GM19240 (cell line): ENCODE measurements around the gene R3HCC1L.
"Not testable (repeated sequence)": the region's sequence is repeated elsewhere in the genome, so short reads cannot be mapped to it uniquely, and the experiment has no call there.

ENCODE experiments used
- DNase-seq: peaks from one replicate; pipeline ENCODE4 v3.0.0; 2011; ENCODE audit warnings: low spot score; ENCODE audit not compliant: insufficient read length

Gene R3HCC1L

GRCh38 chr10:98228266-98228665, 93.8 kb downstream of the R3HCC1L start:
- DNase-seq: not testable (repeated sequence)

DNA sequence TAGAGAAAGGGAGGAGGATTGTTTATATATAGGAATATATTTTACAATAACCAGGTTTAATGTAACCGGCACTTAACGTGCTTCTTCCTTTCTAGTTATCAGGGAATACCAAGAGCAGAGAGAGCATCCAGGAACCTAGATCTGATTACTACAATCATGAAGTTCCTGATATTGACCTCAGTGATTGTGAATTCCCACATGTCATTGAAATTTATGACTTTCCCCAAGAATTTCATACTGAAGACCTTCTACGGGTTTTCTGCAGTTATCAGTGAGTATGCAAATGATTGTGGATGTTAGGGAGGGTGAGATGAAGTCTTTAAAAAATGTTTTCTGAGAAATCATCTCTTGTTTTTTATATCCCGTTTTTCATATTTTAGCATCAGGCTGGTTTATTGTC, 97.0 kb downstream of the R3HCC1L start:
- no peak for DNase-seq

DNA sequence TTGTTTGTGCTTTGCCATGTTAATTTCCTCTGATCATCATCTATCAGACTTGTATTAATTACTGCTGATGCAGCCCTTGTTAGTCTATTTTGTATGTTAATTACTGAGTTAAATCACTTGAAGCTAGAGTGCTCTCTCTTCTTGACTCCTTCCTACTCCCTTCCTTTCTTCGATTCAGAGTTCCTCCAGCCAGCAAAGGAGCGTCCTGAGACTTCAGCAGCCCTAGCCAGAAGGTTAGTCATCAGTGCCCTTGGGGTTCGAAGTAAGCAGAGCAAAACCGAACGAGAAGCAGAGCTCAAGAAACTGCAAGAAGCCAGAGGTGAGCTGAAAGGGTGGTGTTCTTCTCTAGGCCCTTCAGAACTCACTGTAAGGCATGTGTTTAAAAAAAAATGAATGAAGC, 101.4 kb downstream of the R3HCC1L start:
- no peak for DNase-seq

GRCh38 chr10:98236862-98237261, 102.4 kb downstream of the R3HCC1L start:
- DNase-seq: no peak

- no peak for DNase-seq
Observed at GRCh38 chr10:98238391-98238790, 103.9 kb downstream of the R3HCC1L start.

- no peak for DNase-seq
Observed at GRCh38 chr10:98240524-98240923, 106.1 kb downstream of the R3HCC1L start.

GRCh38 chr10:98242823-98243222, 108.4 kb downstream of the R3HCC1L start:
- DNase-seq: no peak

- DNase-seq: no peak
Observed at GRCh38 chr10:98244141-98244540, 109.7 kb downstream of the R3HCC1L start.

DNA sequence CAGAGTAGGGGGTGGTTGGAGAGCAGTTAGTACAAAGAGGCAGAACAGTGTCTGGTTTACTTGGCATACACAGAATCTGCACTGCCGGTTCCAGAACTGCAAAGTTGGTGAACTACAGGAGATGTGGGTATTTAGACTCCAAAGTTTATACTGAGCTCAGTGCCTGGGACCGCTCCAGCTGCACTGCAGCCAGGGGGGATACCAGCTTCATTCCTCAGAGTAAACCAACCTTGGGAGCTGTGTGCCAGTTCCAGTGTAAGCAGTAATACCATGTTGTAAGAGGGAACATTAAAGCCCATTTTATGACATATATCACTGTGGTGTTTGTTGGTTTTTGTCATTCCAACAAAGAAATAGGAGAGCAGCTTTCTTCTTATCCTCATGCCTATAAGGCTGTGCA, 110.1 kb downstream of the R3HCC1L start:
- no peak for DNase-seq

GRCh38 chr10:98246911-98247805, 112.7 kb downstream of the R3HCC1L start:
- no peak for DNase-seq

DNA sequence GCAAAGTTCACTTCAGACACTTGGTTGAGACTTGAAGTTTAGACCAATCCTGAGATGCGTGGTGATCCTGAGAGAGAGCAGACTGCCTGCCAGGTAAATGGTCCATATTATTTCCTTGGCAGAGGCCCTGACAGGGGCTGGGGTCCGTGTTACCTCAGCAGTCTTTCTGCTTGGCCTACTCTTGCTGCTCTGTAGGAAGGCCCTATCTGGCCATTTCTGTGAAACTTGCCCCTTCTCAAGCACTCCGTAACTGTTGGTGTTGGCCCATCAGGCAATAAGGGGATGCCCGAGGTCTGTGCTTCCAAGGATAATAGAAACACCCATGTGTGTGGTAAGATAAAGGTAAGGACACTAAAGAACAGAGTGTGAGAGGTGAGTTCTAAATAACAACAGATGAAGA, 113.6 kb downstream of the R3HCC1L start:
- no peak for DNase-seq

- no peak for DNase-seq
Observed at GRCh38 chr10:98249134-98249533, 114.7 kb downstream of the R3HCC1L start.

DNA sequence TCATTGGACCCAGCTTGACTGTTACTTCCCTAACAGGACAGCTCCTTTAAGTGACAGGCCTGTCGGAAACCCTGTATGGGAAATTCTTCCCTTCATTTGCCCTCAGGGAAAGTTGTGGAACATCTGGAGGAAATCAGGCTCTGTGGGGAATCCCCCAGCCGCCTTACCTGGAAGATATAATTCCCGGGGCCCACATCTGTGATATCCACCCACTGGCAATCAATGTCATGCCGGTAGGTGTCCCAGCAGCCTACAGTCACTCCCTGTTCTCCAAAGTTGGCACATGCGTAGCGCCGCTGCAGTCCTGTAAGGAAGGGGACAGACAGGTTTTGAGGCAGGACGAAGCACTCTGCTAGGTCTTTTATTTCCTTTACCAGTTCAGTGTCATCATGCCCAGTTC, 116.9 kb downstream of the R3HCC1L start:
- DNase-seq: no peak

- no peak for DNase-seq
Observed at GRCh38 chr10:98252464-98252863, 118.0 kb downstream of the R3HCC1L start.

DNA sequence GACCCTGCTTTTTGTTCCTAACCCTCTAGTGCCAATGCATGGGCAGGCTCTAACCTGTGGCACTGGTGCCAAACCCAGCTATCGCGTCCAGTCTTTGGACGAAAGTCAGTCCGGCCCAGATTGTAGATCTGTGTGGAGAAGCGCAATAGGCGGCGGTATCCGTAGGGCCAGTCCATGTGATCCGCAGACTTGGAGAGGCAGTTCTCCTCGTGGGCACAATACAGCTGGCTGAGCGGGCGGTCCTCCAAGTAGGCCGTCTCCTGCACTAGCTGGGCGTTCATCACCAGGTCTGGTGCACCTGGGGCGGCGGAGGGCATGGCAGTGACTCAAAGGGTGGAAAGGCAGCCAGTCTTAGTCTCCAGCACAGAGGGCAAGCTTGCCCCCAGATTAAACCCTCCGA, 119.0 kb downstream of the R3HCC1L start:
- no peak for DNase-seq

- DNase-seq: no peak
Observed at GRCh38 chr10:98254234-98254974, 119.9 kb downstream of the R3HCC1L start.

- DNase-seq: no peak
Observed at GRCh38 chr10:98255146-98255877, 120.9 kb downstream of the R3HCC1L start.

- no peak for DNase-seq
Observed at GRCh38 chr10:98256692-98257091, 122.2 kb downstream of the R3HCC1L start.

- no peak for DNase-seq
Observed at GRCh38 chr10:98257198-98257597, 122.7 kb downstream of the R3HCC1L start.

- DNase-seq: no peak
Observed at GRCh38 chr10:98257961-98258360, 123.5 kb downstream of the R3HCC1L start.

DNA sequence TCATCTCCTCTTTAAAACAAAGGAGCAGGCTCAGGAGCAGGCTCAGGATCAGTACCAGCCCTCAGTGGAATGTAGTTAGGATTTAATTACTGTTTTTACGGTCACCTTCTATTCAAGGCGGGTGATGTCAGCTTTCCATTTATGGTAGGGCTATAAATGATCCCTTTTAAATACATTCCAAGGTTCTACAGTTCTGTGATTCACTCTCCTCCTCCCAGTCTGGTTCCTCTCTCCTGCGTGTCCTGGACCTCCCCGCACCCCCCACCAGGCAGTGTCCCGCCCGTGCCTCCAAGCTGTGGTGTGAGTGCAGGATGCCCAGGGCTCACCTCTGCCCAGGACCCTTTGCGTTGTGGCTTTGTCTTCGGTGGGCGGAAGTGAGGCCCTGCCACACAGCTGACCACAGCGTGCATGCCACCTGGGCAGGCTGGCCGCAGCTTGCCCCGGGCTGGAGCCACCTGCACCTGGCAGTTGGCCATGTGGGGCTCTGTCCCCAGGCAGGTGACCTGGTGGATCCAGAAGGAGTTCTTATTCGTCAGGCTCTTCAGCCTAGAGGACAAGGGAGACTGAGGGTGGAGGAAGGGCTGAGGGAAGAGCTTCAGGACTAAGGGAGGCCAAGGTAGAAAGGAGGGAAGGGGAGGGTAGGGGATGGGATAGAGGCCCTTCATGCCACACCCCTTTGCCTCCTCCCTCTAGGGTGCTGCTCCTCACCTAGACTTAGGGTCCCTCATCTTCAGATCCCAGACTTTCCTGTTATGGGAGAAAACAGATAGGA, 124.4 kb downstream of the R3HCC1L start:
- DNase-seq: no peak
